GM23338 (cell line): ENCODE data around the gene BTN3A1. TPM values are rescaled to one million over a fixed set of nuclear protein-coding genes. Genes with fewer than 3 reads are reported as not detected.

Source experiments
- ATAC-seq: fragments of 200-7000 bp; cut with Tn5 transposase; 3 replicates; pipeline ENCODE4 v1.9.1; 2020
- DNase-seq: peaks from one replicate; pipeline ENCODE4 v3.0.0-alpha.2; 2015; ENCODE audit warnings: low spot score
- H2AFZ ChIP-seq: fragments of 200-600 bp; sonication (generic); 2 replicates; pipeline ENCODE4 v1.8.0; 2016; ENCODE audit warnings: antibody characterized with exemption, mild to moderate bottlenecking, moderate library complexity
- H3F3A ChIP-seq: fragments of 200-600 bp; sonication (generic); replicated peaks from 2 replicates; pipeline ENCODE4 v1.8.0; 2017; ENCODE audit warnings: antibody characterized with exemption, mixed run types, low read depth
- H3K27ac ChIP-seq: fragments of 200-600 bp; sonication (generic); 2 replicates; pipeline ENCODE4 v1.6.1; 2016; ENCODE audit warnings: low read depth
- H3K27me3 ChIP-seq: fragments of 200-600 bp; sonication (generic); 2 replicates; pipeline ENCODE4 v1.8.0; 2016; ENCODE audit warnings: mild to moderate bottlenecking, mixed run types, moderate library complexity; ENCODE audit not compliant: insufficient read depth
- H3K36me3 ChIP-seq: fragments of 200-600 bp; sonication (generic); 2 replicates; pipeline ENCODE4 v1.8.0; 2016; ENCODE audit warnings: mild to moderate bottlenecking; ENCODE audit not compliant: insufficient read depth
- H3K4me1 ChIP-seq: fragments of 200-600 bp; sonication (generic); 2 replicates; pipeline ENCODE4 v1.8.0; 2016; ENCODE audit warnings: mild to moderate bottlenecking, moderate library complexity; ENCODE audit not compliant: insufficient read depth
- H3K4me2 ChIP-seq: fragments of 200-600 bp; sonication (generic); 2 replicates; pipeline ENCODE4 v1.7.1; 2017; ENCODE audit warnings: mixed run types
- H3K4me3 ChIP-seq: fragments of 200-600 bp; sonication (generic); 2 replicates; pipeline ENCODE4 v1.6.1; 2016; ENCODE audit warnings: mixed run types
- H3K79me2 ChIP-seq: fragments of 200-600 bp; sonication (generic); replicated peaks from 2 replicates; pipeline ENCODE4 v1.8.0; 2017; ENCODE audit warnings: mild to moderate bottlenecking; ENCODE audit not compliant: insufficient read depth
- H3K9me2 ChIP-seq: fragments of 200-600 bp; sonication (generic); 2 replicates; pipeline ENCODE4 v1.8.0; 2017; ENCODE audit not compliant: insufficient read depth
- H4K20me1 ChIP-seq: fragments of 200-600 bp; sonication (generic); replicated peaks from 2 replicates; pipeline ENCODE4 v1.8.0; 2017; ENCODE audit warnings: mild to moderate bottlenecking; ENCODE audit not compliant: insufficient read depth
- H3K27ac Mint-ChIP-seq: 2 replicates; pipeline ENCODE4 v1.8.0; 2020; ENCODE audit warnings: inconsistent platforms, mild to moderate bottlenecking, moderate library complexity, mixed read lengths
- H3K27me3 Mint-ChIP-seq: 3 replicates; pipeline ENCODE4 v1.8.0; 2022; ENCODE audit warnings: low read depth, mild to moderate bottlenecking, moderate library complexity, mixed read lengths, inconsistent platforms; ENCODE audit not compliant: insufficient read depth, poor library complexity
- H3K36me3 Mint-ChIP-seq: 3 replicates; pipeline ENCODE4 v1.8.0; 2021; ENCODE audit warnings: low read depth, mild to moderate bottlenecking, inconsistent platforms, moderate library complexity, mixed read lengths
- H3K4me1 Mint-ChIP-seq: 3 replicates; pipeline ENCODE4 v1.8.0; 2020; ENCODE audit warnings: mild to moderate bottlenecking, inconsistent platforms, mixed read lengths
- H3K4me3 Mint-ChIP-seq: 3 replicates; pipeline ENCODE4 v1.8.0; 2021; ENCODE audit warnings: moderate library complexity, mild to moderate bottlenecking, inconsistent platforms, mixed read lengths
- H3K9me3 Mint-ChIP-seq: 3 replicates; pipeline ENCODE4 v1.8.0; 2020; ENCODE audit warnings: moderate library complexity, mild to moderate bottlenecking, inconsistent platforms, mixed read lengths
- CREB1 ChIP-seq: fragments of 250-450 bp; sonication (Bioruptor Pico); IDR thresholded peaks from 2 replicates; pipeline ENCODE4 v1.5.0; 2020; ENCODE audit warnings: low read depth, mild to moderate bottlenecking, moderate library complexity
- EZH2 ChIP-seq: fragments of 200-600 bp; sonication (generic); IDR thresholded peaks from one replicate; pipeline ENCODE4 v1.8.0; 2017; ENCODE audit warnings: antibody characterized with exemption, mild to moderate bottlenecking, low read depth; ENCODE audit not compliant: unreplicated experiment
- EZH2phosphoT487 ChIP-seq: fragments of 200-600 bp; sonication (generic); IDR thresholded peaks from one replicate; pipeline ENCODE4 v1.8.1; 2018; ENCODE audit warnings: antibody characterized with exemption; ENCODE audit not compliant: unreplicated experiment
- JUNB ChIP-seq: IDR thresholded peaks from one replicate; pipeline ENCODE4 v1.6.1; 2016; ENCODE audit warnings: antibody characterized with exemption; ENCODE audit not compliant: unreplicated experiment
- NANOG ChIP-seq: IDR thresholded peaks from 2 replicates; pipeline ENCODE4 v1.6.1; 2016; ENCODE audit warnings: antibody characterized with exemption, borderline replicate concordance
- POLR2AphosphoS5 ChIP-seq: IDR thresholded peaks from 2 replicates; pipeline ENCODE4 v1.6.1; 2016; ENCODE audit warnings: antibody characterized with exemption, low read depth
- STAT1 ChIP-seq: IDR thresholded peaks from one replicate; pipeline ENCODE4 v1.6.1; 2016; ENCODE audit warnings: antibody characterized with exemption; ENCODE audit not compliant: unreplicated experiment
- ZNF114 ChIP-seq: fragments of 250-450 bp; sonication (Bioruptor Pico); IDR thresholded peaks from 2 replicates; pipeline ENCODE4 v1.5.0; 2020; ENCODE audit warnings: mild to moderate bottlenecking, moderate library complexity
- ZNF331 ChIP-seq: fragments of 250-450 bp; sonication (Bioruptor Pico); IDR thresholded peaks from 2 replicates; pipeline ENCODE4 v1.5.0; 2020; ENCODE audit warnings: low read depth, mild to moderate bottlenecking, moderate library complexity
- polyA plus RNA-seq: library from polyadenylated mRNA; unstranded; fragments of >200 nt; fragmentation: Nextera tagmentation; extraction: Ambion mirVana; gene quantifications from 2 replicates; pipeline ENCODE4 v1.2.1, GENCODE V29; 2016
- total RNA-seq: library from RNA; depleted of rRNA; stranded (reverse); fragments of >200 nt; shearing (Covaris generic); gene quantifications from 2 replicates; pipeline ENCODE4 v1.2.3, GENCODE V29; 2014
- TF ChIP-seq, protein P1 (sequence below): IDR thresholded peaks from one replicate; pipeline ENCODE4 v1.6.1; 2018; ENCODE audit warnings: antibody characterized with exemption; ENCODE audit not compliant: unreplicated experiment
- TF ChIP-seq, protein P2 (sequence below): IDR thresholded peaks from 2 replicates; pipeline ENCODE4 v1.6.1; 2016; ENCODE audit warnings: antibody characterized with exemption
- TF ChIP-seq, protein P3 (sequence below), 2 experiments: fragments of 200-600 bp in 1 of 2; sonication (generic) in 1 of 2; conservative IDR thresholded peaks; 2 replicates each; pipeline versions ENCODE4 v1.5.1 to v1.6.1; 2016 to 2017; ENCODE audit warnings: antibody characterized with exemption in 2 of 2, low read depth in 2 of 2, mild to moderate bottlenecking in 2 of 2, moderate library complexity in 1 of 2
- TF ChIP-seq, protein P4 (sequence below): fragments of 250-450 bp; sonication (Bioruptor Pico); IDR thresholded peaks from 2 replicates; pipeline ENCODE4 v1.5.0; 2020; ENCODE audit warnings: mild to moderate bottlenecking, moderate library complexity

Gene BTN3A1
- total and polyA plus RNA-seq, 2 experiments from 2014 or later = 2.4 to 4.0 TPM

DNA sequence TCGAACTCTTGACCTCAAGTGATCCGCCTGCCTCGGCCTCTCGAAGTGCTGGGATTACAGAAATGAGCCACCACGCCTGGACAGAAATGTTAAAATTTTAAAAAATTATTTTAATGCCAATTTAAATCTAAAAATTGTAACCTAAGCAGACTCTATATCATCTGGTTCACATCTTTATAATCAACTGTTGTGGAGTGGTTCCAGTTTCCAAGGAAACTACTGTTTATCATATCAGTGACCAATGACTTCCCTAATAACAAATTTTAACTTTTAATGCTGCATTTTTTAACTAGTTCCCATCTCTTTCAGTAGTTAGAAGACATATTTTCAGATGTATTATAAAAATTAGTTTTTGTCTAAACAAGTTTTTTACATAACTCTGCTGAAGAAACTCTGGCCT, 42.3 kb upstream of the BTN3A1 start:
- no peaks in the 10 kb centered on the region for H3K79me2 ChIP-seq
- TF ChIP-seq EZH2phosphoT487 (no peak), JUNB (no peak), ZNF331 (no peak), POLR2AphosphoS5 (no peak), STAT1 (no peak), CREB1 (CRISPR knock-in tag) (no peak), NANOG (no peak), EZH2 (no peak), ZNF114 (CRISPR knock-in tag) (no peak)
- TF ChIP-seq, protein P1, sequence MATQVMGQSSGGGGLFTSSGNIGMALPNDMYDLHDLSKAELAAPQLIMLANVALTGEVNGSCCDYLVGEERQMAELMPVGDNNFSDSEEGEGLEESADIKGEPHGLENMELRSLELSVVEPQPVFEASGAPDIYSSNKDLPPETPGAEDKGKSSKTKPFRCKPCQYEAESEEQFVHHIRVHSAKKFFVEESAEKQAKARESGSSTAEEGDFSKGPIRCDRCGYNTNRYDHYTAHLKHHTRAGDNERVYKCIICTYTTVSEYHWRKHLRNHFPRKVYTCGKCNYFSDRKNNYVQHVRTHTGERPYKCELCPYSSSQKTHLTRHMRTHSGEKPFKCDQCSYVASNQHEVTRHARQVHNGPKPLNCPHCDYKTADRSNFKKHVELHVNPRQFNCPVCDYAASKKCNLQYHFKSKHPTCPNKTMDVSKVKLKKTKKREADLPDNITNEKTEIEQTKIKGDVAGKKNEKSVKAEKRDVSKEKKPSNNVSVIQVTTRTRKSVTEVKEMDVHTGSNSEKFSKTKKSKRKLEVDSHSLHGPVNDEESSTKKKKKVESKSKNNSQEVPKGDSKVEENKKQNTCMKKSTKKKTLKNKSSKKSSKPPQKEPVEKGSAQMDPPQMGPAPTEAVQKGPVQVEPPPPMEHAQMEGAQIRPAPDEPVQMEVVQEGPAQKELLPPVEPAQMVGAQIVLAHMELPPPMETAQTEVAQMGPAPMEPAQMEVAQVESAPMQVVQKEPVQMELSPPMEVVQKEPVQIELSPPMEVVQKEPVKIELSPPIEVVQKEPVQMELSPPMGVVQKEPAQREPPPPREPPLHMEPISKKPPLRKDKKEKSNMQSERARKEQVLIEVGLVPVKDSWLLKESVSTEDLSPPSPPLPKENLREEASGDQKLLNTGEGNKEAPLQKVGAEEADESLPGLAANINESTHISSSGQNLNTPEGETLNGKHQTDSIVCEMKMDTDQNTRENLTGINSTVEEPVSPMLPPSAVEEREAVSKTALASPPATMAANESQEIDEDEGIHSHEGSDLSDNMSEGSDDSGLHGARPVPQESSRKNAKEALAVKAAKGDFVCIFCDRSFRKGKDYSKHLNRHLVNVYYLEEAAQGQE = no peak
- TF ChIP-seq, protein P2, sequence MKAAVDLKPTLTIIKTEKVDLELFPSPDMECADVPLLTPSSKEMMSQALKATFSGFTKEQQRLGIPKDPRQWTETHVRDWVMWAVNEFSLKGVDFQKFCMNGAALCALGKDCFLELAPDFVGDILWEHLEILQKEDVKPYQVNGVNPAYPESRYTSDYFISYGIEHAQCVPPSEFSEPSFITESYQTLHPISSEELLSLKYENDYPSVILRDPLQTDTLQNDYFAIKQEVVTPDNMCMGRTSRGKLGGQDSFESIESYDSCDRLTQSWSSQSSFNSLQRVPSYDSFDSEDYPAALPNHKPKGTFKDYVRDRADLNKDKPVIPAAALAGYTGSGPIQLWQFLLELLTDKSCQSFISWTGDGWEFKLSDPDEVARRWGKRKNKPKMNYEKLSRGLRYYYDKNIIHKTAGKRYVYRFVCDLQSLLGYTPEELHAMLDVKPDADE = no peak
- TF ChIP-seq, protein P3, sequence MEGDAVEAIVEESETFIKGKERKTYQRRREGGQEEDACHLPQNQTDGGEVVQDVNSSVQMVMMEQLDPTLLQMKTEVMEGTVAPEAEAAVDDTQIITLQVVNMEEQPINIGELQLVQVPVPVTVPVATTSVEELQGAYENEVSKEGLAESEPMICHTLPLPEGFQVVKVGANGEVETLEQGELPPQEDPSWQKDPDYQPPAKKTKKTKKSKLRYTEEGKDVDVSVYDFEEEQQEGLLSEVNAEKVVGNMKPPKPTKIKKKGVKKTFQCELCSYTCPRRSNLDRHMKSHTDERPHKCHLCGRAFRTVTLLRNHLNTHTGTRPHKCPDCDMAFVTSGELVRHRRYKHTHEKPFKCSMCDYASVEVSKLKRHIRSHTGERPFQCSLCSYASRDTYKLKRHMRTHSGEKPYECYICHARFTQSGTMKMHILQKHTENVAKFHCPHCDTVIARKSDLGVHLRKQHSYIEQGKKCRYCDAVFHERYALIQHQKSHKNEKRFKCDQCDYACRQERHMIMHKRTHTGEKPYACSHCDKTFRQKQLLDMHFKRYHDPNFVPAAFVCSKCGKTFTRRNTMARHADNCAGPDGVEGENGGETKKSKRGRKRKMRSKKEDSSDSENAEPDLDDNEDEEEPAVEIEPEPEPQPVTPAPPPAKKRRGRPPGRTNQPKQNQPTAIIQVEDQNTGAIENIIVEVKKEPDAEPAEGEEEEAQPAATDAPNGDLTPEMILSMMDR (conservative IDR thresholded peaks at IDR 0.05; ENCODE audit: low read depth in 2 of 2) = no peak
- TF ChIP-seq, protein P4, sequence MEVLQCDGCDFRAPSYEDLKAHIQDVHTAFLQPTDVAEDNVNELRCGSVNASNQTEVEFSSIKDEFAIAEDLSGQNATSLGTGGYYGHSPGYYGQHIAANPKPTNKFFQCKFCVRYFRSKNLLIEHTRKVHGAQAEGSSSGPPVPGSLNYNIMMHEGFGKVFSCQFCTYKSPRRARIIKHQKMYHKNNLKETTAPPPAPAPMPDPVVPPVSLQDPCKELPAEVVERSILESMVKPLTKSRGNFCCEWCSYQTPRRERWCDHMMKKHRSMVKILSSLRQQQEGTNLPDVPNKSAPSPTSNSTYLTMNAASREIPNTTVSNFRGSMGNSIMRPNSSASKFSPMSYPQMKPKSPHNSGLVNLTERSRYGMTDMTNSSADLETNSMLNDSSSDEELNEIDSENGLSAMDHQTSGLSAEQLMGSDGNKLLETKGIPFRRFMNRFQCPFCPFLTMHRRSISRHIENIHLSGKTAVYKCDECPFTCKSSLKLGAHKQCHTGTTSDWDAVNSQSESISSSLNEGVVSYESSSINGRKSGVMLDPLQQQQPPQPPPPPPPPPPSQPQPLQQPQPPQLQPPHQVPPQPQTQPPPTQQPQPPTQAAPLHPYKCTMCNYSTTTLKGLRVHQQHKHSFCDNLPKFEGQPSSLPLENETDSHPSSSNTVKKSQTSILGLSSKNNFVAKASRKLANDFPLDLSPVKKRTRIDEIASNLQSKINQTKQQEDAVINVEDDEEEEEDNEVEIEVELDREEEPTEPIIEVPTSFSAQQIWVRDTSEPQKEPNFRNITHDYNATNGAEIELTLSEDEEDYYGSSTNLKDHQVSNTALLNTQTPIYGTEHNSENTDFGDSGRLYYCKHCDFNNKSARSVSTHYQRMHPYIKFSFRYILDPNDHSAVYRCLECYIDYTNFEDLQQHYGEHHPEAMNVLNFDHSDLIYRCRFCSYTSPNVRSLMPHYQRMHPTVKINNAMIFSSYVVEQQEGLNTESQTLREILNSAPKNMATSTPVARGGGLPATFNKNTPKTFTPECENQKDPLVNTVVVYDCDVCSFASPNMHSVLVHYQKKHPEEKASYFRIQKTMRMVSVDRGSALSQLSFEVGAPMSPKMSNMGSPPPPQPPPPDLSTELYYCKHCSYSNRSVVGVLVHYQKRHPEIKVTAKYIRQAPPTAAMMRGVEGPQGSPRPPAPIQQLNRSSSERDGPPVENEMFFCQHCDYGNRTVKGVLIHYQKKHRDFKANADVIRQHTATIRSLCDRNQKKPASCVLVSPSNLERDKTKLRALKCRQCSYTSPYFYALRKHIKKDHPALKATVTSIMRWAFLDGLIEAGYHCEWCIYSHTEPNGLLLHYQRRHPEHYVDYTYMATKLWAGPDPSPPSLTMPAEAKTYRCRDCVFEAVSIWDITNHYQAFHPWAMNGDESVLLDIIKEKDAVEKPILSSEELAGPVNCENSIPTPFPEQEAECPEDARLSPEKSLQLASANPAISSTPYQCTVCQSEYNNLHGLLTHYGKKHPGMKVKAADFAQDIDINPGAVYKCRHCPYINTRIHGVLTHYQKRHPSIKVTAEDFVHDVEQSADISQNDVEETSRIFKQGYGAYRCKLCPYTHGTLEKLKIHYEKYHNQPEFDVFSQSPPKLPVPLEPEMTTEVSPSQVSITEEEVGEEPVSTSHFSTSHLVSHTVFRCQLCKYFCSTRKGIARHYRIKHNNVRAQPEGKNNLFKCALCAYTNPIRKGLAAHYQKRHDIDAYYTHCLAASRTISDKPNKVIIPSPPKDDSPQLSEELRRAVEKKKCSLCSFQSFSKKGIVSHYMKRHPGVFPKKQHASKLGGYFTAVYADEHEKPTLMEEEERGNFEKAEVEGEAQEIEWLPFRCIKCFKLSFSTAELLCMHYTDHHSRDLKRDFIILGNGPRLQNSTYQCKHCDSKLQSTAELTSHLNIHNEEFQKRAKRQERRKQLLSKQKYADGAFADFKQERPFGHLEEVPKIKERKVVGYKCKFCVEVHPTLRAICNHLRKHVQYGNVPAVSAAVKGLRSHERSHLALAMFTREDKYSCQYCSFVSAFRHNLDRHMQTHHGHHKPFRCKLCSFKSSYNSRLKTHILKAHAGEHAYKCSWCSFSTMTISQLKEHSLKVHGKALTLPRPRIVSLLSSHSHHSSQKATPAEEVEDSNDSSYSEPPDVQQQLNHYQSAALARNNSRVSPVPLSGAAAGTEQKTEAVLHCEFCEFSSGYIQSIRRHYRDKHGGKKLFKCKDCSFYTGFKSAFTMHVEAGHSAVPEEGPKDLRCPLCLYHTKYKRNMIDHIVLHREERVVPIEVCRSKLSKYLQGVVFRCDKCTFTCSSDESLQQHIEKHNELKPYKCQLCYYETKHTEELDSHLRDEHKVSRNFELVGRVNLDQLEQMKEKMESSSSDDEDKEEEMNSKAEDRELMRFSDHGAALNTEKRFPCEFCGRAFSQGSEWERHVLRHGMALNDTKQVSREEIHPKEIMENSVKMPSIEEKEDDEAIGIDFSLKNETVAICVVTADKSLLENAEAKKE (CRISPR knock-in tag) = no peak
- H3K4me1 ChIP-seq = 0 out of 2 replicates have a peak, but pooled peaks cover 2% of the 10 kb centered on the region
- no peak overlapping the region for H2AFZ ChIP-seq
- Mint-ChIP-seq H3K4me1 (peaks cover 3% of the 10 kb centered on the region; the same call in 2 of the 3 replicates), H3K27me3 (peaks cover 8% of the 10 kb centered on the region), H3K27ac (no peak overlapping the region), H3K36me3 (no peaks in the 10 kb centered on the region), H3K9me3 (no peaks in the 10 kb centered on the region), H3K4me3 (no peak overlapping the region)
- no peak overlapping the region for H3K4me2 ChIP-seq
- 0 out of 2 replicates have a peak, but pooled peaks cover 4% of the 10 kb centered on the region for H3K9me2 ChIP-seq
- H4K20me1 ChIP-seq = no peaks in the 10 kb centered on the region
- no peaks in the 10 kb centered on the region for H3K27me3 ChIP-seq
- no peak overlapping the region for H3K4me3 ChIP-seq
- H3K36me3 ChIP-seq = no peaks in the 10 kb centered on the region
- DNase-seq (no peak), ATAC-seq (no peak)
- H3F3A ChIP-seq = no peaks in the 10 kb centered on the region
- no peak overlapping the region for H3K27ac ChIP-seq
